Activated T-helper 2 cell treated with anti-CD3 and anti-CD28 coated beads, Interferon-gamma antibody, Interleukin-2, Interleukin-4, amounts not matched to agents 10 μg/mL and 5 μg/mL and 100 μg/mL, durations not matched to agents 14 hours and 24 hours and 36 hours (primary cell): Measurements from ENCODE around the gene LCMT1. TPM values are rescaled to one million over a fixed set of nuclear protein-coding genes. Genes with fewer than 3 reads are reported as not detected.

Experiments used
- DNase-seq: peaks from one replicate; pipeline ENCODE4 v3.0.0; 2021; ENCODE audit warnings: low spot score
- H3K27ac Mint-ChIP-seq: one replicate; pipeline ENCODE4 v1.8.0; 2021; ENCODE audit warnings: mixed read lengths
- H3K27me3 Mint-ChIP-seq: one replicate; pipeline ENCODE4 v1.8.0; 2021; ENCODE audit warnings: low read depth, mixed read lengths
- H3K36me3 Mint-ChIP-seq: one replicate; pipeline ENCODE4 v1.8.0; 2021; ENCODE audit warnings: low read depth, mixed read lengths
- H3K4me1 Mint-ChIP-seq: one replicate; pipeline ENCODE4 v1.8.0; 2021; ENCODE audit warnings: low read depth, mixed read lengths
- H3K4me3 Mint-ChIP-seq: one replicate; pipeline ENCODE4 v1.8.0; 2021; ENCODE audit warnings: low read depth, mild to moderate bottlenecking, moderate library complexity, mixed read lengths
- H3K9me3 Mint-ChIP-seq: one replicate; pipeline ENCODE4 v1.8.0; 2021; ENCODE audit warnings: mixed read lengths
- intact Hi-C: fragments of 100-400 bp; cut with micrococcal nuclease; formaldehyde crosslinking; loops from one replicate; pipeline ENCODE4 v1.15.1; 2023
- total RNA-seq: library from RNA; stranded (reverse); gene quantifications from 2 replicates; pipeline ENCODE4 v1.2.3, GENCODE V29; 2022

LCMT1 gene
- total RNA-seq, 1 donor from 2014 or later = 38.6 TPM

GRCh38 chr16:25134166-25134700 lies 22.7 kb downstream of the LCMT1 start:
- Mint-ChIP-seq H3K4me3 (no peak overlapping the region), H3K36me3 (peaks cover 29% of the 10 kb centered on the region), H3K27me3 (no peaks in the 10 kb centered on the region), H3K9me3 (no peaks in the 10 kb centered on the region), H3K27ac (no peak overlapping the region), H3K4me1 (no peaks in the 10 kb centered on the region)
- intact Hi-C loops = no loop called here
- DNase-seq = no peak

GRCh38 chr16:25135254-25135878 lies 23.8 kb downstream of the LCMT1 start:
- Mint-ChIP-seq H3K27me3 (no peaks in the 10 kb centered on the region), H3K9me3 (no peaks in the 10 kb centered on the region), H3K36me3 (peaks cover 28% of the 10 kb centered on the region), H3K4me3 (no peak overlapping the region), H3K4me1 (no peaks in the 10 kb centered on the region), H3K27ac (no peak overlapping the region)
- DNase-seq = no peak
- intact Hi-C loops = no loop called here

GRCh38 chr16:25138130-25138529 lies 26.6 kb downstream of the LCMT1 start:
- Mint-ChIP-seq H3K9me3 (no peaks in the 10 kb centered on the region), H3K36me3 (peaks cover 37% of the 10 kb centered on the region), H3K27me3 (no peaks in the 10 kb centered on the region), H3K27ac (no peak overlapping the region), H3K4me3 (no peak overlapping the region), H3K4me1 (no peaks in the 10 kb centered on the region)
- intact Hi-C loops = no loop called here
- DNase-seq = no peak

- H3K9me3 Mint-ChIP-seq = no peaks in the 10 kb centered on the region
- no peak overlapping the region for H3K27ac Mint-ChIP-seq
- no peak overlapping the region for H3K4me3 Mint-ChIP-seq
- no peaks in the 10 kb centered on the region for H3K27me3 Mint-ChIP-seq
- no peak for DNase-seq
- peaks cover 23% of the 10 kb centered on the region for H3K36me3 Mint-ChIP-seq
- intact Hi-C loops = no loop called here
- H3K4me1 Mint-ChIP-seq = no peaks in the 10 kb centered on the region
Observed at GRCh38 chr16:25140459-25140858, 28.9 kb downstream of the LCMT1 start.

- Mint-ChIP-seq H3K27ac (no peak overlapping the region), H3K27me3 (no peaks in the 10 kb centered on the region)
Observed at GRCh38 chr16:25141648-25142047, 30.1 kb downstream of the LCMT1 start.

GRCh38 chr16:25143928-25144327 lies 32.4 kb downstream of the LCMT1 start:
- no peaks in the 10 kb centered on the region for H3K9me3 Mint-ChIP-seq
- no peak overlapping the region for H3K27ac Mint-ChIP-seq
- peaks cover 23% of the 10 kb centered on the region for H3K36me3 Mint-ChIP-seq
- intact Hi-C loops = no loop called here
- DNase-seq = no peak
- H3K27me3 Mint-ChIP-seq = no peaks in the 10 kb centered on the region
- no peak overlapping the region for H3K4me3 Mint-ChIP-seq
- H3K4me1 Mint-ChIP-seq = no peaks in the 10 kb centered on the region

More at GRCh38 chr16:25141648-25142047, 30.1 kb downstream of the LCMT1 start:
- H3K4me3 Mint-ChIP-seq = no peak overlapping the region
- H3K4me1 Mint-ChIP-seq = no peaks in the 10 kb centered on the region
- H3K9me3 Mint-ChIP-seq = no peaks in the 10 kb centered on the region
- DNase-seq = no peak
- H3K36me3 Mint-ChIP-seq = peaks cover 23% of the 10 kb centered on the region
- intact Hi-C loops = no loop called here

GRCh38 chr16:25148568-25149215 lies 37.1 kb downstream of the LCMT1 start:
- Mint-ChIP-seq H3K4me1 (no peaks in the 10 kb centered on the region), H3K36me3 (peaks cover 20% of the 10 kb centered on the region), H3K4me3 (no peak overlapping the region), H3K27me3 (no peaks in the 10 kb centered on the region), H3K27ac (no peak overlapping the region), H3K9me3 (no peaks in the 10 kb centered on the region)
- no peak for DNase-seq
- intact Hi-C loops = no loop called here

GRCh38 chr16:25151996-25152395 lies 40.5 kb downstream of the LCMT1 start:
- Mint-ChIP-seq H3K36me3 (peaks cover 33% of the 10 kb centered on the region), H3K9me3 (no peaks in the 10 kb centered on the region), H3K27me3 (no peaks in the 10 kb centered on the region), H3K27ac (no peak overlapping the region), H3K4me1 (peaks cover 7% of the 10 kb centered on the region), H3K4me3 (no peak overlapping the region)
- no peak for DNase-seq
- intact Hi-C loops = no loop called here

- Mint-ChIP-seq H3K4me1 (peaks cover 7% of the 10 kb centered on the region), H3K36me3 (peaks cover 43% of the 10 kb centered on the region), H3K27me3 (no peaks in the 10 kb centered on the region), H3K27ac (peak overlapping the region; percentile 73), H3K4me3 (no peak overlapping the region), H3K9me3 (no peaks in the 10 kb centered on the region)
- intact Hi-C loops = no loop called here
- no peak for DNase-seq
Observed at GRCh38 chr16:25155553-25156460, 44.3 kb downstream of the LCMT1 start.

- intact Hi-C loops = no loop called here
Observed at GRCh38 chr16:25157271-25157875, 45.8 kb downstream of the LCMT1 start.

GRCh38 chr16:25158401-25158800 lies 46.9 kb downstream of the LCMT1 start:
- no peak for DNase-seq
- intact Hi-C loops = no loop called here
- H3K4me3 Mint-ChIP-seq = no peak overlapping the region
- no peaks in the 10 kb centered on the region for H3K9me3 Mint-ChIP-seq
- no peak overlapping the region for H3K27ac Mint-ChIP-seq
- peaks cover 7% of the 10 kb centered on the region for H3K4me1 Mint-ChIP-seq
- peaks cover 40% of the 10 kb centered on the region for H3K36me3 Mint-ChIP-seq
- H3K27me3 Mint-ChIP-seq = no peaks in the 10 kb centered on the region

More at GRCh38 chr16:25157271-25157875, 45.8 kb downstream of the LCMT1 start:
- DNase-seq = no peak
- Mint-ChIP-seq H3K27ac (no peak overlapping the region), H3K36me3 (peaks cover 46% of the 10 kb centered on the region), H3K4me3 (no peak overlapping the region), H3K9me3 (no peaks in the 10 kb centered on the region), H3K27me3 (no peaks in the 10 kb centered on the region), H3K4me1 (peaks cover 7% of the 10 kb centered on the region)

GRCh38 chr16:25161753-25162367 lies 50.3 kb downstream of the LCMT1 start:
- intact Hi-C loops = no loop called here
- no peak overlapping the region for H3K27ac Mint-ChIP-seq
- H3K4me3 Mint-ChIP-seq = no peak overlapping the region
- H3K36me3 Mint-ChIP-seq = peaks cover 52% of the 10 kb centered on the region
- DNase-seq = no peak
- no peaks in the 10 kb centered on the region for H3K9me3 Mint-ChIP-seq
- H3K4me1 Mint-ChIP-seq = no peaks in the 10 kb centered on the region
- H3K27me3 Mint-ChIP-seq = no peaks in the 10 kb centered on the region
